SH-SY5Y (cell line): ENCODE data around the gene NAA16.

ENCODE experiments used
- GATA2 ChIP-seq: IDR thresholded peaks from 2 replicates; pipeline ENCODE4 v1.6.1; 2011; ENCODE audit warnings: mild to moderate bottlenecking, low read depth, low read length
- GATA3 ChIP-seq: IDR thresholded peaks from 2 replicates; pipeline ENCODE4 v1.6.1; 2011; ENCODE audit warnings: low read depth, mild to moderate bottlenecking, low read length, moderate library complexity

GRCh38 chr13:41409611-41410010, 98.5 kb downstream of the NAA16 start:
- no peak for TF ChIP-seq GATA2
- no peak for TF ChIP-seq GATA3
